MCF 10A (cell line): ENCODE measurements around the gene OPCML. TPM values are rescaled to one million over a fixed set of nuclear protein-coding genes. Genes with fewer than 3 reads are reported as not detected.

Experiments
- BruUV-seq: library from RNA; stranded (reverse); fragments of 400-500 nt; replicated peaks from 2 replicates; lab custom pipeline; 2021; lab: Mats Ljungman, UMichigan
- CTCF ChIA-PET: fragments of 300-600 bp; sonication (Branson Sonifier 250); formaldehyde crosslinking; extraction: SDS; loops from one replicate; lab custom pipeline; 2021; ENCODE audit warnings: antibody characterized with exemption, inconsistent platforms; lab: Yijun Ruan, JAX
- POLR2A ChIA-PET: fragments of 300-600, 350-650 bp; sonication (Branson Sonifier 250); formaldehyde crosslinking; extraction: SDS; loops from one replicate; lab custom pipeline; 2020; ENCODE audit warnings: antibody characterized with exemption, inconsistent platforms; lab: Yijun Ruan, JAX
- DNase-seq: peaks from one replicate; pipeline ENCODE4 v3.0.0-alpha.2; 2018; ENCODE audit not compliant: unreplicated experiment
- H3K27ac Mint-ChIP-seq: one replicate; pipeline ENCODE4 v1.8.0; 2022; ENCODE audit warnings: mild to moderate bottlenecking, low read depth, mixed read lengths; ENCODE audit not compliant: unreplicated experiment
- H3K27me3 Mint-ChIP-seq: one replicate; pipeline ENCODE4 v1.8.0; 2022; ENCODE audit warnings: mixed read lengths; ENCODE audit not compliant: insufficient read depth, unreplicated experiment
- H3K36me3 Mint-ChIP-seq: one replicate; pipeline ENCODE4 v1.8.0; 2022; ENCODE audit warnings: mild to moderate bottlenecking, moderate library complexity, mixed read lengths; ENCODE audit not compliant: insufficient read depth, unreplicated experiment
- H3K4me1 Mint-ChIP-seq: one replicate; pipeline ENCODE4 v1.8.0; 2022; ENCODE audit warnings: mixed read lengths; ENCODE audit not compliant: insufficient read depth, unreplicated experiment
- H3K4me3 Mint-ChIP-seq: one replicate; pipeline ENCODE4 v1.8.0; 2022; ENCODE audit warnings: mild to moderate bottlenecking, moderate library complexity, mixed read lengths; ENCODE audit not compliant: unreplicated experiment
- H3K9me3 Mint-ChIP-seq: one replicate; pipeline ENCODE4 v1.8.0; 2022; ENCODE audit warnings: mixed read lengths; ENCODE audit not compliant: unreplicated experiment
- CTCF ChIP-seq: fragments of 200-600 bp; IDR thresholded peaks from one replicate; pipeline ENCODE4 v1.8.0; 2022; ENCODE audit warnings: antibody characterized with exemption, mild to moderate bottlenecking; ENCODE audit not compliant: unreplicated experiment
- intact Hi-C: fragments of 100-400 bp; cut with micrococcal nuclease; formaldehyde crosslinking; loops from 2 replicates; pipeline ENCODE4 v1.14.1; 2022
- total RNA-seq: library from RNA; stranded (reverse); gene quantifications from 2 replicates; pipeline ENCODE4 v1.2.3, GENCODE V29; 2022

OPCML gene
- total RNA-seq, 1 experiment from 2014 or later = not detected

GRCh38 chr11:133058501-133058900 lies 473.8 kb downstream of the OPCML start:
- intact Hi-C loops = no loop called here
- Mint-ChIP-seq H3K27me3 (no peaks in the 10 kb centered on the region), H3K36me3 (no peaks in the 10 kb centered on the region), H3K4me1 (no peaks in the 10 kb centered on the region), H3K27ac (no peak overlapping the region), H3K4me3 (no peak overlapping the region), H3K9me3 (peaks cover 12% of the 10 kb centered on the region)
- CTCF ChIA-PET = interaction anchor here (0.6 kb wide), 2 partner anchors 118 to 1994 kb away, joined by 3 read pairs; no protein-coding TSS in a partner anchor
- no peak for TF ChIP-seq CTCF
- no TSS peak for BruUV-seq
- POLR2A ChIA-PET = interaction anchor here (0.7 kb wide), 1 partner anchor 10 kb away, joined by 3 read pairs; no protein-coding TSS in a partner anchor
- DNase-seq = no peak

GRCh38 chr11:133053124-133053776 lies 479.1 kb downstream of the OPCML start:
- Mint-ChIP-seq H3K36me3 (no peaks in the 10 kb centered on the region), H3K27ac (no peak overlapping the region), H3K9me3 (peaks cover 27% of the 10 kb centered on the region), H3K4me1 (no peaks in the 10 kb centered on the region), H3K27me3 (no peaks in the 10 kb centered on the region), H3K4me3 (no peak overlapping the region)
- ChIA-PET POLR2A (no interaction called here), CTCF (no interaction called here)
- BruUV-seq = no TSS peak
- intact Hi-C loops = no loop called here
- TF ChIP-seq CTCF = no peak
- DNase-seq = no peak

GRCh38 chr11:133052537-133052936 lies 479.8 kb downstream of the OPCML start:
- BruUV-seq = no TSS peak
- TF ChIP-seq CTCF = no peak
- CTCF ChIA-PET = no interaction called here
- no peaks in the 10 kb centered on the region for H3K27me3 Mint-ChIP-seq
- H3K27ac Mint-ChIP-seq = no peak overlapping the region
- intact Hi-C loops = no loop called here
- H3K4me3 Mint-ChIP-seq = no peak overlapping the region
- POLR2A ChIA-PET = no interaction called here
- no peaks in the 10 kb centered on the region for H3K36me3 Mint-ChIP-seq
- H3K9me3 Mint-ChIP-seq = peaks cover 22% of the 10 kb centered on the region
- no peaks in the 10 kb centered on the region for H3K4me1 Mint-ChIP-seq
- no peak for DNase-seq

GRCh38 chr11:133049244-133050019 lies 482.9 kb downstream of the OPCML start:
- intact Hi-C loops = no loop called here
- Mint-ChIP-seq H3K9me3 (peaks cover 23% of the 10 kb centered on the region), H3K27ac (no peak overlapping the region), H3K4me1 (no peaks in the 10 kb centered on the region), H3K36me3 (no peaks in the 10 kb centered on the region), H3K4me3 (no peak overlapping the region), H3K27me3 (no peaks in the 10 kb centered on the region)
- ChIA-PET CTCF (interaction anchor here (1.7 kb wide), 1 partner anchor 29 kb away, joined by 5 read pairs; no protein-coding TSS in a partner anchor), POLR2A (no interaction called here)
- BruUV-seq = no TSS peak
- no peak for TF ChIP-seq CTCF
- no peak for DNase-seq
